Large intestine (tissue), 12 donors: ENCODE measurements around the gene HCFC1R1. TPM values are rescaled to one million over a fixed set of nuclear protein-coding genes. Genes with fewer than 3 reads are reported as not detected.
"Not testable (repeated sequence)": the region's sequence is repeated elsewhere in the genome, so short reads cannot be mapped to it uniquely, and the experiment has no call there.

Source experiments
- DNase-seq, 2 donors: peaks; one replicate each; pipeline versions ENCODE4 v3.0.0 to v3.0.0-alpha.2; 2013
- H3K27ac ChIP-seq: one replicate; pipeline ENCODE4 v1.5.1; 2013; ENCODE audit warnings: low read length
- H3K27me3 ChIP-seq: 2 replicates; pipeline ENCODE4 v1.6.1; 2013; ENCODE audit warnings: low read length; ENCODE audit not compliant: control insufficient read depth, insufficient read depth
- H3K36me3 ChIP-seq: 2 replicates; pipeline ENCODE4 v1.6.1; 2013; ENCODE audit warnings: low read length; ENCODE audit not compliant: control insufficient read depth, insufficient read depth
- H3K4me1 ChIP-seq: one replicate; pipeline ENCODE4 v1.6.1; 2013; ENCODE audit warnings: low read length; ENCODE audit not compliant: control insufficient read depth, insufficient read depth
- H3K4me3 ChIP-seq: one replicate; pipeline ENCODE4 v1.5.1; 2013; ENCODE audit warnings: low read length
- H3K9me3 ChIP-seq: one replicate; pipeline ENCODE4 v1.6.1; 2013; ENCODE audit warnings: mild to moderate bottlenecking, low read depth, low read length, moderate library complexity; ENCODE audit not compliant: control insufficient read depth
- WGBS: methylation state at CpG from one replicate; pipeline ENCODE4 v1.1.5; 2013; ENCODE audit warnings: low lambda C conversion rate; ENCODE audit not compliant: insufficient coverage; 5-methylcytosine and 5-hydroxymethylcytosine counted together
- long read RNA-seq, 11 donors: transcript quantifications; one replicate each; lab custom pipeline, GENCODE V29; 2026
- polyA plus RNA-seq: library from polyadenylated mRNA; unstranded; fragments of 120-200 nt; gene quantifications from one replicate; pipeline ENCODE4 v1.2.1, GENCODE V29; 2013

Gene HCFC1R1
- polyA plus RNA-seq, result 57.8 TPM
- long read RNA-seq, donor 1, transcript HCFC1R1-201 (4 exons, 965 nt), result major isoform, 11 of 19 reads
- long read RNA-seq, donor 1, partial matches to known transcripts, result 0 of 19 reads
- long read RNA-seq, donor 1, other reads (novel, unspliced or antisense), result 0 of 19 reads
- long read RNA-seq, donor 2, transcript HCFC1R1-208 (2 exons, 1,365 nt), result minor isoform, 6 of 83 reads
- long read RNA-seq, donor 2, transcript HCFC1R1-206 (3 exons, 618 nt), result minor isoform, 7 of 83 reads
- long read RNA-seq, donor 2, transcript HCFC1R1-205 (5 exons, 495 nt), result minor isoform, 5 of 83 reads
- long read RNA-seq, donor 2, transcript HCFC1R1-201 (4 exons, 965 nt), result major isoform, 26 of 83 reads
- long read RNA-seq, donor 2, partial matches to known transcripts, result 36 of 83 reads
- long read RNA-seq, donor 2, other reads (novel, unspliced or antisense), result 0 of 83 reads
- long read RNA-seq, donor 3, result 0 reads
- long read RNA-seq, donor 4, partial matches to known transcripts, result 0 of 1 reads
- long read RNA-seq, donor 4, other reads (novel, unspliced or antisense), result 0 of 1 reads
- long read RNA-seq, donor 5, transcript HCFC1R1-201 (4 exons, 965 nt), result major isoform, 6 of 14 reads
- long read RNA-seq, donor 5, partial matches to known transcripts, result 0 of 14 reads
- long read RNA-seq, donor 5, other reads (novel, unspliced or antisense), result 0 of 14 reads
- long read RNA-seq, donor 6, transcript HCFC1R1-201 (4 exons, 965 nt), result major isoform, 29 of 39 reads
- long read RNA-seq, donor 6, partial matches to known transcripts, result 0 of 39 reads
- long read RNA-seq, donor 6, other reads (novel, unspliced or antisense), result 0 of 39 reads
- long read RNA-seq, donor 7, transcript HCFC1R1-201 (4 exons, 965 nt), result major isoform, 22 of 34 reads
- long read RNA-seq, donor 7, partial matches to known transcripts, result 0 of 34 reads
- long read RNA-seq, donor 7, other reads (novel, unspliced or antisense), result 0 of 34 reads
- long read RNA-seq, donor 8, transcript HCFC1R1-201 (4 exons, 965 nt), result major isoform, 27 of 71 reads
- long read RNA-seq, donor 8, transcript HCFC1R1-206 (3 exons, 618 nt), result minor isoform, 7 of 71 reads
- long read RNA-seq, donor 8, partial matches to known transcripts, result 15 of 71 reads
- long read RNA-seq, donor 8, other reads (novel, unspliced or antisense), result 14 of 71 reads
- long read RNA-seq, donor 9, transcript HCFC1R1-201 (4 exons, 965 nt), result major isoform, 15 of 24 reads
- long read RNA-seq, donor 9, partial matches to known transcripts, result 0 of 24 reads
- long read RNA-seq, donor 9, other reads (novel, unspliced or antisense), result 0 of 24 reads
- long read RNA-seq, donor 10, transcript HCFC1R1-201 (4 exons, 965 nt), result major isoform, 29 of 57 reads
- long read RNA-seq, donor 10, transcript HCFC1R1-206 (3 exons, 618 nt), result minor isoform, 8 of 57 reads
- long read RNA-seq, donor 10, partial matches to known transcripts, result 14 of 57 reads
- long read RNA-seq, donor 10, other reads (novel, unspliced or antisense), result 0 of 57 reads
- long read RNA-seq, donor 11, transcript HCFC1R1-201 (4 exons, 965 nt), result major isoform, 23 of 35 reads
- long read RNA-seq, donor 11, partial matches to known transcripts, result 0 of 35 reads
- long read RNA-seq, donor 11, other reads (novel, unspliced or antisense), result 0 of 35 reads

- peaks cover 27% of the 10 kb centered on the region for H3K36me3 ChIP-seq
- peak within 1 kb of the TSS; percentile 97 for H3K27ac ChIP-seq
- H3K9me3 ChIP-seq, result peaks cover 3% of the 10 kb centered on the region
- H3K27me3 ChIP-seq, result peaks cover 4% of the 10 kb centered on the region
- DNase-seq, result peak; percentile 98 to 99
- peaks cover 42% of the 10 kb centered on the region for H3K4me1 ChIP-seq
- no CpG with 5 or more reads among the region's 69 CpGs for WGBS
- H3K4me3 ChIP-seq, result peak within 1 kb of the TSS; percentile 64
These were observed at the start of gene HCFC1R1, which contains the start of gene THOC6 for GRCh38 chr16:3023669-3024478. TSS of gene HCFC1R1 (minus strand) at chr16:3023942. CDS start at chr16:3023941, 1 bp downstream. TSS of gene THOC6 (plus strand) at chr16:3024035. CDS start at chr16:3024327, 292 bp downstream.

GRCh38 chr16:3073448-3073847 lies 49.7 kb upstream of the HCFC1R1 start:
- no peak for DNase-seq
- 90% methylated on average over 2 of the region's 7 CpGs for WGBS
- Histone ChIP-seq H3K9me3 (no peaks in the 10 kb centered on the region), H3K27me3 (no peaks in the 10 kb centered on the region), H3K4me1 (no peaks in the 10 kb centered on the region), H3K4me3 (no peak overlapping the region), H3K36me3 (peaks cover 2% of the 10 kb centered on the region), H3K27ac (no peak overlapping the region)

- not testable (repeated sequence) for H3K36me3 ChIP-seq, H3K9me3 ChIP-seq, H3K4me1 ChIP-seq, H3K27me3 ChIP-seq, H3K27ac ChIP-seq, H3K4me3 ChIP-seq, DNase-seq
- no CpG with 5 or more reads among the region's 18 CpGs for WGBS
These were observed 49.0 kb upstream of the HCFC1R1 start for GRCh38 chr16:3072576-3073263.

- DNase-seq, H3K27me3 ChIP-seq, H3K9me3 ChIP-seq, H3K4me1 ChIP-seq, H3K36me3 ChIP-seq, H3K4me3 ChIP-seq, H3K27ac ChIP-seq: not testable (repeated sequence)
- no CpG with 5 or more reads among the region's 4 CpGs for WGBS
These were observed 48.4 kb upstream of the HCFC1R1 start for GRCh38 chr16:3072148-3072547.

- H3K36me3 ChIP-seq, result peaks cover 4% of the 10 kb centered on the region
- H3K4me1 ChIP-seq, result peaks cover 4% of the 10 kb centered on the region
- no peak overlapping the region for H3K4me3 ChIP-seq
- WGBS, result no CpG with 5 or more reads among the region's 7 CpGs
- no peaks in the 10 kb centered on the region for H3K27me3 ChIP-seq
- H3K9me3 ChIP-seq, result no peaks in the 10 kb centered on the region
- no peak for DNase-seq
- H3K27ac ChIP-seq, result no peak overlapping the region
These were observed 47.9 kb upstream of the HCFC1R1 start for GRCh38 chr16:3071655-3072054.

GRCh38 chr16:3070608-3071111 lies 46.9 kb upstream of the HCFC1R1 start:
- Histone ChIP-seq H3K27me3 (no peaks in the 10 kb centered on the region), H3K4me3 (no peak overlapping the region), H3K9me3 (no peaks in the 10 kb centered on the region), H3K27ac (no peak overlapping the region), H3K4me1 (peaks cover 12% of the 10 kb centered on the region), H3K36me3 (peaks cover 4% of the 10 kb centered on the region)
- WGBS, result no CpG with 5 or more reads among the region's 9 CpGs
- DNase-seq, result no peak

GRCh38 chr16:3069146-3069545 lies 45.4 kb upstream of the HCFC1R1 start:
- not testable (repeated sequence) for H3K36me3 ChIP-seq, H3K4me3 ChIP-seq, H3K9me3 ChIP-seq, H3K27me3 ChIP-seq, H3K27ac ChIP-seq, DNase-seq
- H3K4me1 ChIP-seq, result peaks cover 25% of the 10 kb centered on the region
- no CpG with 5 or more reads among the region's 11 CpGs for WGBS

GRCh38 chr16:3068487-3068886 lies 44.7 kb upstream of the HCFC1R1 start:
- peaks cover 30% of the 10 kb centered on the region for H3K4me1 ChIP-seq
- DNase-seq, result no peak
- H3K27ac ChIP-seq, result no peak overlapping the region
- WGBS, result no CpG with 5 or more reads among the region's 4 CpGs
- no peak overlapping the region for H3K4me3 ChIP-seq
- H3K36me3 ChIP-seq, result peaks cover 4% of the 10 kb centered on the region
- peaks cover 4% of the 10 kb centered on the region for H3K9me3 ChIP-seq
- H3K27me3 ChIP-seq, result no peaks in the 10 kb centered on the region
